HG02798 (cell line): ENCODE measurements around the gene PGP.

Source experiments
- ATAC-seq: cut with Tn5 transposase; IDR thresholded peaks from one replicate; pipeline ENCODE4 v1.9.1; 2021; ENCODE audit warnings: mild to moderate bottlenecking; ENCODE audit not compliant: unreplicated experiment, poor library complexity

The PGP gene

DNA sequence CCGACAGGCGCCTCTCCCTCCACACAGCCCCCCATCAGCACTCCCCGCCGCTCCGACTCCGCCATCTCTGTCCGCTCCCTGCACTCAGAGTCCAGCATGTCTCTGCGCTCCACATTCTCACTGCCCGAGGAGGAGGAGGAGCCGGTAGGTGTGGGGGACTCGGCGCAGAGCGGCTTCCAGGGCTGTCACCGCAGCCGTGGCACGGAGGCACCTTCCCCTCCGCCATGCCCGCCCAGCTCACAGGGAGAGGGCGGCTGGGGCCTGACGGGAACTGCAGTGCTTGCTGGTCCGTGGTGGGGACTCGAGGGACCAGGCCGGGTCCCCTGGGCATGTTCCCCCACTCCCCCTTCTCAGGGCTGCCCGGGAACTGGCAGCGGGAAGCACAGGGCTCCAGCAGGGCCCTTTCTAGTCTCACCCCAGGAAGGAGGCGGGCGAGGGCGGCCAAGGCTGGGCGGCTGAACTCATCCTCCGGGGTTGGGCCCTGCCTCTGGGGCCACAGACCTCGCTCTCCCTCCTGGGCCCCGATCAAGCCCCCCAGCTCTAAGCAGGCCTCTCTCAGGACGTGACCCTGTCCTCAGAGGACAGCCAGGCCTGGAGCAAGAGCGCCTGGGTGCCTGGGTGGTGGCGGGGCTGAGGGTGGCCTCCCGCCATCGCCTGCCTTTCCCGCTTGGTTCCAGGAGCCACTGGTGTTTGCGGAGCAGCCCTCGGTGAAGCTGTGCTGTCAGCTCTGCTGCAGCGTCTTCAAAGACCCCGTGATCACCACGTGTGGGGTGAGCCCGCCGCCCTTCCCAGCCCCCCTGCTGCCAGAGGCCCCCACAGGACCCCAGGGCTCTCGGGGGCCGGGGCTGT lies 43.8 kb downstream of the PGP start:
- no peak for ATAC-seq

DNA sequence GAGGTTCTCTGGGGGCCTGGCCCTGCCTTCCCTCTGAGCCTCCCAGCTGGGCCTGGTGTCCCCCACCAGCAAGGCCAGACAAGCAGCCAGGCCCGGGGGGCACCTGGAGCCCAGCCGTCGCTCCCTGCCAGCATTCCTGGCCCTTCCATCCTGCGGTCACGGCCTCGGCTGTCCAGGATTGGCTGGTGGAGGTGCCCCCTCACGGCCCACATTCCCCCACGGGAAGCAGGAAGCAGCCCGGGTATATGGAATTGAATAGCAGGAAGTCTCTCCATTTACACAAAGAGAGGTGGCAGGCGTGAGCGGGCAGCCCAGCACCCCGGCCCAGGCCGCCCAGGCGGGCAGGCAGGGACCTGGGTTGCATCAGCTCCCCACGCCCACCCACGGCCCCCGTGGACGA lies 44.6 kb downstream of the PGP start:
- ATAC-seq: no peak

DNA sequence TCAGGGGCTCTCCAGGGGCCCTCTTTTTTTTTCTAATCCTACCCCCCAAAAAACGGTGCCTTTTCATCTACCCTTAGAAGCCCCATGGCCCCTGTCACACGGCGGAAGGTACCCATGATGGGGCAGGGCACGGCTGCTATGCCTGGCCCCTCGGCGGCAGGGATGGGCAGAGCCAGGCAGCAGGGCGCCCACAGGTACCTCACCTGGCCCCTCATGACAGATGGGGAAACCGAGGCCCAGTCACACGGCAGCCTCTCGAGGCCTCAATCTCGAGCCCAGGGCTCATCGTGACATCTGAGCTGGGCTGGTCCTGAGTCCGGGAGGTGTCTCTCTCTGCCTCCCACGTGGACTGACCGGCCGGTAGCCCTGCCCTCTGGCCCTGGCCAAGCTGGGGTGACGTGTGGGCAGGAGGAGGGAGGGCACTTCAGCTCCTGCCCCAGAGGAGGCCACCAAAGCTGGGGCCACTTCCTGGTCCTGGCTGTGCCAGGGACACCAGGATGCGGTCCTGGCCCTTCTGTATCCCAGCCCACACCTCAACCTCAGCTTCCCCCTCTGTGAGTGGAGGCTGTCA lies 47.5 kb downstream of the PGP start:
- no peak for ATAC-seq

DNA sequence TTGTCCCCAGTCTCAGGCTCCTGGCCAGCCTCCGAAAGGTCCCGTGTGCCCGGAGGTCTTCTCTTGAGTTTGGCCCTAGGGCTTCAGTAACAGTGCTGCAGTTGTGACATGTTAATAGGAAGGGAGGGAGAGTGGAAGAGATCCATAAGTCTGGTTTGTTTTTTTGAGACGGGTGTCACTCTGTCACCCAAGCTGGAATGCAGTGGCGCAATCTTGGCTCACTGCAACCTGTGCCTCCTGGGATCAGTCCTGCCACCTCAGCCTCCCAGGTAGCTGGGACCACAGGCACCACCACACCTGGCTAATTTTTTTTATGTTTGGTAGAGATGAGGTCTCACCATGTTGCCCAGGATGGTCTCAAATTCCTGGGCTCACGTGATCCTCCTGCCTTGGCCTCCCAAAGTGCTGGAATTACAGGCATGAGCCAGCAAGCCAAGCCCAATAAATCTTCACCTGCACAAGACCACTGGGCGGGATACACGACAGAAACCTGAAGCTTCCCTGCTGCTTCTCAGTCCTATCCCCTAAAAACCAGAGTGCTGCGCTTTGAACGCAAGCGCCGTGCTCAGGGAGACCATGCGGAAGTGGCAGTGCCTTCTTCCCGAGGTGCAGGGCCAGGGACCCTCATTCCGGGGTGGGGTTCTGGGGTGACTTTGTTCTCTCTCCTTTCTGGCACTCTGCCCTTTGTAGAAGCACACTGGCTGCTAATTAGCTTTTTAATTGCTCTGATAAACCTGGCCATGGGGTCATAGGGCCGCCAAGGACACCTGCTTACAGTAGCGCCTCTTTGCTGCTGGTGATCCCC lies 48.2 kb downstream of the PGP start:
- ATAC-seq: no peak

DNA sequence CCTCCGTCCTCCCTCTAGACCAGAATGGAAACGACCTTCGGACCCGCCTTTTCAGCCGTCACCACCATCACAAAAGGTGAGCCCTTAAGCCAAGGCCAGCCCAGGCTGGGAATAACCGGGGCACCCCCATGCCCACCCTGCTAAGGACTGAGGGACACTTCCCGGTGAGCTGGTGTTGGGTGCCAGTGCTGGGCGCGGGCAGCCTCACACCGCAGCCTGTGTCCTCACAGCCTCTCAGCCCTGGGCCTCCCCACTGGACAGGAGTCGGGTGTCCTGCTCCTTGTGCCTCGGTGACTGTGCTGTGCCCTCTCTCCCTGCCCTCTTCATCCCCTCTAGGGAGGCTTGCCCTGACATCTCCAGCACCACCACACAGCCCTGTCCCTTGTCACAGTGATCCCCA lies 48.8 kb downstream of the PGP start:
- no peak for ATAC-seq

DNA sequence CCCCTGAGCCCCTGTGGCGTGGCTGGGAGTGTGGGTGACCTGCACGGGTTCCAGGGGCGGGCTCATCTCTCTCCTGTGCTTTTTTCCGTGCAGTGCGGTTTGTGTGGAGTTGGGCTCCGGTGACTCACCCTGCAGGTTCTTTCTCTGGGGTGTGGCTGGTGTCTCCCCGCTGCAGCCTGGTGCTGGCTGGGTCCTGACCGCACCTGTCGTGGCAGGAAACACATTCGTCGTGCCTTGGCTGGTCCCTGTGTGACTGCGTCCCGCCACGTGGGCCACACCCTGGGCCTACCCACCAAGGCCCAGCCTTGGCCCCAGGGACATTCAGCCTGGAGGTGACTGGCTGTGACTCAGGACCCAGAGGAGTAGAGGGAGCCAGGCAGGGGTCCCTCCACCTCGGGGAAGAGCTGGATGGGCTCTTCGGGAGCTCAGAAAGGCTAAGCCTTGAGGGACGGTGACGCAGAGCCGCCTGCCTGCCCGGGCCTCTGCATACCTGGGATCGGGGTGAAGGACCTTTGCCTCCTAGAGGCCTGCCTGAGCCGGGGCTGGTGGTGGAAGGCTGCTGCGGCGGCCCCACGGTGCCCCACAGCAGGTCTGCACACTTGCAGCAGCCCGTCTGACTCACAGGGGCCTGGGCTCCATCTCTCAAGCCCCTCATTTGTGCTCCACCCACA lies 51.3 kb downstream of the PGP start:
- no peak for ATAC-seq

DNA sequence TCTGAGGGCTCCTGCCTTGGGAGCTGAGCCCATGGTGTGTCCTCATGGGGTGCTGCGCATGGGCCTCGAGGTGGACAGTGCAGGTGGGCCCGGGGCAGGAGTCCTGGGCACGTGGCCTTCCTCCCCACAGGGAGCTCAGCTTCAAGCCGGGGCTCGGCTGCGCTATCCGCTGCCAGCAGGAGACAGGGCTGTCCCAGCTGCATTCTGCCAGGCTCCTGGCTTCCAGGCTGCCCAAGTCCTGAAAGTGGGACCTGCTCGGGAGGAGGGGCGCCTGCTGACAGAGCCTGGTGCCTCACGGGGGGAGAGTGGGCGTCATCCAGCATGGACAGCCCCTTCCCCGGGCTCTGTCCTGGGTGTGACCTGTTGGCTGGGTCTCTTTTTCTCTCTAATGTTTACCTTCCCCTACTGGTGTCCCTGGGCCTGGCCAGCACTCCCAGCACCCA lies 51.9 kb downstream of the PGP start:
- no peak for ATAC-seq

DNA sequence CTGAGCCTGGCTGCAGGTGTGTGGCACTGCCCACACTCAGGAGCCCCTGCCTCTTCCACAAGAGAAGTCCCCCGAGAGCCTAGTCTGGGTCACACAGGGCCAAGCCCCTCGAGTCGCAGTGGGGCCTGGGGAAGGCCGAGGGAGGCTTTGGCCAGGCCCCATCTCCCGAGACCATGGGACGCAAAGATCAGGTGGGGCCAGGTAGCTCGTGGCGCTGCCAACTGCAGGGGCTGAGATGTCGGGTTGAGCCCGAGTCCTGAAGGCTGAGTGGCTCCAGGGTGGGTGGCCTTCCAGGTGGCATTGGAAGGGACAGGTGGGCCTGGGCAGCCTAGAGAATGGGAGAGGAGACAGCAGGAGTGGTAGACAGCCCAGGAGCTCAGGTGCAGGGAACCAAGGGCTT lies 52.7 kb downstream of the PGP start:
- ATAC-seq: no peak
